ENCODE measurements around the gene ADAMTS2. TPM values are rescaled to one million over a fixed set of nuclear protein-coding genes. Genes with fewer than 3 reads are reported as not detected.

Gene ADAMTS2
- polyA plus RNA-seq, 1 donor from 2014 or later: not detected

DNA sequence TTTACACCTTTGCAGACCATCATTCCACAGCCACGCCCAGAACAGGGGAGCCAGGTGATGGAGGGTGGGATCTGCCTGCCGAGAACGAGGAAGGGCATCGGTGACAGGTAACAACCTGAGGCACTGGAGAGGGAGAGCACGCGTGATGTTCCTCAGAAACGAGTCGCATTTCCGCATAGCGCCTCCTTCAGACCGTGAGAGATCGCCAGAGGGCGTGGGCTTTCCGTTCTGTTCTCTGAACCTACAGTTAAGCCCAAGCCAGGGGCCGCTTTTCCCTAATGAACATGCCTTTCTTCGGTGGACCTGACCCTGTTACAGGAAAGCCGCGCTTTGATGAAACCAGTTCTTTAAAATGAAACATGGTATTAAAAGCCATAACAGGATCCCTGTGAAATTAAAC is 17.1 kb upstream of the ADAMTS2 start:
- peaks cover 2% of the 10 kb centered on the region for H3K36me3 Mint-ChIP-seq
- no peaks in the 10 kb centered on the region for H3K4me1 Mint-ChIP-seq
- H3K27me3 Mint-ChIP-seq: peaks cover 2% of the 10 kb centered on the region
- no peak overlapping the region for H3K27ac Mint-ChIP-seq
- H3K4me3 Mint-ChIP-seq: no peak overlapping the region
- H3K9me3 Mint-ChIP-seq: peaks cover 4 to 10% (median 4%) of the 10 kb centered on the region in 3 donors

DNA sequence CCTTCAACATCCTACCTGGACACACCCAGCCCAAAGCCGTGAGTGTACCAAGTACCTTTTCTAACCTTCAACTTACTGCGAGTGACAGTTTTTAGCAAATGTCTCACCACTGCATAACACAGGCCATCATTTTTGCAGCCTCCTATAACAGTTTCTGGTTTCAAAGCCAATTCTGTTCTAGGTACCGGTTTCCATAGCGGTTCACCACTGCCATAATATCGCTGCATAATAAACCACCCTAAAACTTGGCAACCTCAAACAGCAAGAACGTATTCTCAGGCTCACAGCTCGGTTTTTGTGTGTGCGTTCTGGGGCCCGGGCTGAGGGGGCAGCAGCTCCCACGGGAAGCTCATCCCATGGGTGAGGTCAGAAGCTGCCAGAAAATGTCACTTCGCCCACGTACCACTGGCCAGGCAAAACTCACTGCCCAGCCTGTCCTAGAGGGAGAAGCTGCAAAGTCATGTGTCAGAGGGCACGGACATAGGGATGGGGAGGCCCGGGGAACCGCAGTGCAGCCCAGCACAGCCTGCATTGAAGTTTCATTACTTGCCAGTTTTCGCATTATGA is 15.9 kb upstream of the ADAMTS2 start:
- peaks cover 2% of the 10 kb centered on the region for H3K27me3 Mint-ChIP-seq
- H3K9me3 Mint-ChIP-seq: peaks cover 4 to 10% (median 4%) of the 10 kb centered on the region in 3 donors
- no peak overlapping the region for H3K27ac Mint-ChIP-seq
- peaks cover 2% of the 10 kb centered on the region for H3K36me3 Mint-ChIP-seq
- no peak overlapping the region for H3K4me3 Mint-ChIP-seq
- H3K4me1 Mint-ChIP-seq: no peaks in the 10 kb centered on the region

DNA sequence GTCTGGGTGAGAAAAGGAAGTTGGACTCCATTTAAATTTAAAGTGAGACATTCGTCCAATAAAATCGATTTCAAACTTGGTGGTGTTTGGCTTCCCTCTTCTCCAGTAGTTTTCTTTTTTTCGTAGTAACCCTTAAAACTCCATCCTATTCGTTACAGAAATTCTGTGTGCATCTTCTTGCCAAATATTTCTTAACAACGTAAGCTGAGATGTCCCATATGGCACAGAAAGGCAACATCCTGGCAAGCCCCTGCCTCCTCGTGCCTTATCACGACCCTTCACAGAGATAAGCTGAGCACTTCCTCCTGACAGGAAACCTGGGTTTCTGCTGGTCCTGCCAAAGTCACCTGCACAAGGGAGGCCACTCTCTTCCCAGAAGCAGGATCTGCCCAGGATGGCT is 11.8 kb upstream of the ADAMTS2 start:
- Mint-ChIP-seq H3K4me1 (no peaks in the 10 kb centered on the region), H3K27ac (no peak overlapping the region), H3K4me3 (no peak overlapping the region), H3K36me3 (peaks cover 2% of the 10 kb centered on the region), H3K9me3 (peaks cover under 1 to 4% (median 4%) of the 10 kb centered on the region in 3 donors), H3K27me3 (peaks cover 4% of the 10 kb centered on the region)

DNA sequence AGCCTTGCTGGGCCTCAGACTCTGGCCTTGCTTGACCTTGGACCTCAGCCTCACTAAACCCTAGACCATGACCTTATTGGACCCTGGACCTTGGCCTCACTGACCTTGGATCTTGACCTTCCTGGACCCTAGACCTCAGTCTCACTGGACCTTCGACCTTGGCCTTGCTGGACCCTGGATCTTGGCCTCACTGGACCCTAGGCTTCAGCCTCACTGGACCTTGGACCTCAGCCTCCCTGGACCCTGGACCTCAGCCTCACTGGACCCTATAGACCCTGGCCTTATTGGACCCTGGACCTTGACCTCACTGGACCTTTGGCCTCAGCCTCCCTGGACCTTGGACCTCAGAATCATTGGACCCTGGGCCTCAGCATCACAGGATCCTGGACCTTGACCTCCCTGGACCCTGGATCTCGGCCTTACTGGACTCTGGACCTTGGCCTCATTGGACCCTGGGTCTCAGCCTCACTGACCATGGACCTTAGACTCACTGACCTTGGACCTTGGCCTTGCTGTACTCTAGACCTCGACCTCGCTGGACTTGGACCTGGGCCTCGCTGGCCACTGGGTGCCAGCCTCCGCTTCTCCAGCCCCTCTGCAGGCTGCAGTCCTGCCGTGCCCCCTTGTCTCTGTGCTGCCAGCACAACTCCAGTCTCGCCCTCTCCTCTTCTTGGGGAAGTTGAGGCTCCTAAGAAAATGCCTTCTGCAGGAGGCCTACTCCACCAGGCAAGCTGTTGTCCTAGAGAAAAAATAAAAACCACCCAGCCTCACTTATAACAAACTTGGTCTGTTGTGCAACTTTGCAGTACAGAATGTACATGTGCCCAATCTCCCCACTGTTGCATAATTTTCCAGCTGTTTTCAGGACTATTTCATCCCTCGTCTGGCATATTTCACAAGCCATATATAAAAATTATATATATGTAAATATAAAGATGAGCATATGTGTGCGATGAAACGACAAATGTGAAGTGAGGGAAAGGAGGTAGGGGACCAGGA is 11.0 kb upstream of the ADAMTS2 start:
- H3K27ac Mint-ChIP-seq: peak overlapping the region in 1 of 3 donors; percentile 43
- no peak overlapping the region for H3K4me3 Mint-ChIP-seq
- H3K36me3 Mint-ChIP-seq: no peaks in the 10 kb centered on the region

DNA sequence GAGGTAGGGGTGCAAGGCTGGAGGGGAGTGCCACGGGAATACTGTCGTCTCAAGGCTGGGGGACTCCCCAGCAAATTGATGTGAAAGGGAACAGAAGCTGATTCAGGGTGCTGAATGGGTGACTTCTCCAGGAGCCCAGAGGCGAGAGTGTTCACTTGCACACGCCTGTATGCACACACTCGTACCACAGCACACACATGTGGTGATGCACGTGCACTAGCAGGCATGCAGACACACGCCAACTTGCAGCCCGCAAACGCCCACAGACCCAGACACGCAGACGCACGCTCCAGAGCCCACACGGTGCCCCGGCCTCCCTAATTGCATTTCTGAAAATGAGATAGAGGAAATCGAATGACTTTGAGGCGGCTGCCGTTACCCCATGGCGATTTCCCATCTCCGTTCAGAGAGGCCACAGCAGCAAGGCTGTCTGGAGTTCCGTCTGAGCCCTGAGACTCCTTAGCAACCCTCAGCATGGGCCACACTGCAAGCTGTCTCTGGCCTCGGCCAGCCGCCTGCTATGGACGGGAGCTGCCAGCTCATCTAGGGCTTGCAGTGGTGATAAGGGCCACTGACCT is 9.1 kb upstream of the ADAMTS2 start:
- Mint-ChIP-seq H3K4me1 (no peaks in the 10 kb centered on the region), H3K27me3 (peaks cover 8% of the 10 kb centered on the region), H3K9me3 (peaks cover 0 to 4% (median 0%) of the 10 kb centered on the region in 3 donors), H3K27ac (no peak overlapping the region), H3K36me3 (no peaks in the 10 kb centered on the region), H3K4me3 (no peak overlapping the region)

More for the DNA sequence above, 11.0 kb upstream of the ADAMTS2 start:
- H3K9me3 Mint-ChIP-seq: peaks cover 0 to 4% (median 0%) of the 10 kb centered on the region in 3 donors
- peaks cover 4% of the 10 kb centered on the region for H3K27me3 Mint-ChIP-seq
- no peaks in the 10 kb centered on the region for H3K4me1 Mint-ChIP-seq

DNA sequence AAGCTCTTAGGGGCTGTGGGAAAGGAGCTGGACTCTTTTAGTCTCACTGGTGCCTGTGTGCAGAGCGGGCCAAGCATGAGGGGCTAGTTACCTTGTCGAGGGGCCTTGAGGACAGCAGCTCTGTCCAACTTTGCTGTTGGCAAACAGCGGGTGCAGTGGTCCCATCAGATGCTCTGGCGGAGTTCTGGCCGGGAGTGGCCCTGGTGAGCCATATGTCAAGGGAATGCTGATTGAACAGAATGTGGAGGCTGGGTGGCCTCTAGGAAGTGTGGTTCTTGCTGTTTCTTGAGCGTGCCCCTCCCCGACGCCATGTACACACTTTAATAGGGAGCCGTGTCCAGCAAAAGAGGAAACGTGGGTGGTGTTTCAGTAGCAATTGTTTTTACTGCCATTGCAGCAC is 3.6 kb upstream of the ADAMTS2 start:
- no peaks in the 10 kb centered on the region for H3K9me3 Mint-ChIP-seq
- H3K27ac Mint-ChIP-seq: no peak overlapping the region
- peaks cover 0 to 6% (median 0%) of the 10 kb centered on the region in 3 donors for H3K4me1 Mint-ChIP-seq
- peaks cover 22% of the 10 kb centered on the region for H3K27me3 Mint-ChIP-seq
- no peaks in the 10 kb centered on the region for H3K36me3 Mint-ChIP-seq
- no peak overlapping the region for H3K4me3 Mint-ChIP-seq

DNA sequence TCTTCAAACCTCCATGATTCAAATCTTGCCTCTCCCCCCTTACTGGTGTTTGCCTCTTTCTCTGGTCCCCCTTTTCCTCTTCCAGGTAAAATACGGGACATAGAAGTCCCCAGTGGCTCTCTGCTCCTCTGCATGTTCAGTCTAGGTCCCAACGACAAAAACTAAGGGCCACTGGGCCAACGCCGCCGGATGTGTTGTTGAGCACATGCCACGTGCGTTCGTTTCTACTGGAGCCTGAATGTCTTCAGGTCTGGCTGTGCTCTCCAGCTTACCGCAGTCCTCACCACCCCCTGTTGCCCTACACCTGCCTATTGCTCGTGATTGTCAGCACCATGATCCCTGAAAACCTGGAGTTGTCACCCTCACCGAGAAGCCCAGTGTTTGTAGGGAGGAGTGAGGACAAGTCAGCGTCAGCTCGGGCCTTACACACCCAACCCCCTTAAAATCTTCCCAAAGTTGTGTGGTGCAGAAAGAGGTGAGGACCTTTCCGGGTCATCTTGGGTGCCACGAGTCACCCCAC is 2.8 kb upstream of the ADAMTS2 start:
- no peak overlapping the region for H3K4me3 Mint-ChIP-seq
- peaks cover 4 to 6% (median 5%) of the 10 kb centered on the region in 3 donors for H3K4me1 Mint-ChIP-seq
- no peaks in the 10 kb centered on the region for H3K36me3 Mint-ChIP-seq
- no peaks in the 10 kb centered on the region for H3K9me3 Mint-ChIP-seq
- no peak overlapping the region for H3K27ac Mint-ChIP-seq
- H3K27me3 Mint-ChIP-seq: peaks cover 29% of the 10 kb centered on the region

DNA sequence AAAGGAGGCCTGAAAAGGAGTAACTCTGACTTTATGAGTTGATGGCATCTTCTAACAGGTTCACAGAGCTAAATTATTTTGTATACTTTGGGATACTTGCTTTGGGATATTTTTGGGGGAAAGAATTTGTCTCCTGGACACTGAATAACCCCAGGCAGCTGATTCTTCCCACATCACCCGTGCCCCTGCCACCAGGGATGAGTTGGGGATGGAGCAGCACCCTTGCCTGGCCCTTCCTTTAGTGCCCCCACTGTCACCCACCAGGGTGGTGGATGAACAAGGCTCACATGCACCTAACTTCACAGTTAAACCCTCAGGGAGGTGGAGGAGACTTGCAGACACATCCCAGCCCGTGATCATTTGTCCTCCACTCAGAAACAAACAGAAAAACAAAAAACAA is 2.3 kb upstream of the ADAMTS2 start:
- peaks cover 4 to 7% (median 6%) of the 10 kb centered on the region in 3 donors for H3K4me1 Mint-ChIP-seq
- no peak overlapping the region for H3K27ac Mint-ChIP-seq
- H3K9me3 Mint-ChIP-seq: no peaks in the 10 kb centered on the region
- no peak overlapping the region for H3K4me3 Mint-ChIP-seq
- H3K27me3 Mint-ChIP-seq: peaks cover 32% of the 10 kb centered on the region
- H3K36me3 Mint-ChIP-seq: no peaks in the 10 kb centered on the region

DNA sequence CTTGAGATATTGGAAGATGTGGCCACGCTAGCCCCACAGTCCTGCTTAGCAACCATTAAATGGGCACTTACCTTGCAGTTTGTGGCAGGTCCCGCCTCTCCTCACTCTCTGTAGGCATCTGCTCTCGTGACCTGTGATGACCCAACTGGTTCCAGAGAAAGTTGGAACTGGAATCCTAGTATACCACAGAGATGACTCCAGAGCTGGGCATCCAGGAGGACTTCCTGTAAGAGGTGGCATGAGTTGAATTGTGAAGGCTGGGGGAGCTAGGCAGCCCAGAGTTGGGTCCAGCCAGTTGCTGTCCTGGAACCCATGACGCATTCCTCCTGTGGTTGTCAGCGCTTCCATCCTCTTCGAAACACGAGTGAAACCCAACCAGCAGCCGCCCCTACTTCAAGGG is 1.6 kb upstream of the ADAMTS2 start:
- Mint-ChIP-seq H3K36me3 (no peaks in the 10 kb centered on the region), H3K4me3 (no peak overlapping the region), H3K27ac (no peak overlapping the region), H3K9me3 (no peaks in the 10 kb centered on the region), H3K27me3 (peaks cover 36% of the 10 kb centered on the region), H3K4me1 (peaks cover 4 to 7% (median 6%) of the 10 kb centered on the region in 3 donors)

DNA sequence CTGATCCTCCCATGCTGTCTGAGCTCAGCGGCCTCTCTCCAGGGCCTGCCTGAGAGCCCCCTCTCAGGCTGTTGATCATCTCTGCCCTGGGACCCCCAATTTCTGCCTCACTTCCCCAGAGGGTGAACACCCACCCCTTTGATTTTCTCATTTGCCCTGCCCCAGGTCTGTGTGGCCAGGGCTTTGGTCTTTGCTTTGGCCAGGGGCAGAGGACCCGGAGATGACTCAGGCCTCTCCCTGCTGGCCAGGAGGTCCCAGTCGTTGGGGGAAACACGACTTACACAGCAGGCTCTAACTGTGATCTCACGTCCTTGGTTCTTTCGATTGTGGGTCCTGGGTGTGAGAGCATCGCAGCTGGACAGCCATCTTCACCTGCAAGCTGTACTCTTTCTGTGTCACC is 1.1 kb upstream of the ADAMTS2 start:
- H3K4me3 Mint-ChIP-seq: peak overlapping the region in 1 of 4 donors; percentile 47
- peak overlapping the region in 1 of 3 donors; percentile 80 for H3K27ac Mint-ChIP-seq
- no peaks in the 10 kb centered on the region for H3K36me3 Mint-ChIP-seq
- no peaks in the 10 kb centered on the region for H3K9me3 Mint-ChIP-seq
- peaks cover 4 to 7% (median 6%) of the 10 kb centered on the region in 3 donors for H3K4me1 Mint-ChIP-seq
- H3K27me3 Mint-ChIP-seq: peaks cover 40% of the 10 kb centered on the region

DNA sequence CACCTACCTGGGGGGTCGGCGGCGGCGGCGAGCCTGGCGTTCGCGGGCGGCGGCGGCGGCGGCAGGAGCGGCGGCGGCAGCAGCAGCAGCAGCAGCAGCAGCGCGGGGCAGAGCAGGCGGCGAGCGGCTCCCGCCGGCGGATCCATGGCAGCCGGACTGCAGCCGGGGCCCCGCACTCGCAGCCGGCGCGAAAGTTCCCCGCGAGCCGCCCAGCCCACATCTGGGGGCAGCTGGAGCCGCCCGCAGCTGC is 153 bp downstream of the ADAMTS2 start:
- H3K4me3 Mint-ChIP-seq: no peak overlapping the region
- H3K27ac Mint-ChIP-seq: no peak overlapping the region
- H3K9me3 Mint-ChIP-seq: no peaks in the 10 kb centered on the region
- H3K4me1 Mint-ChIP-seq: peaks cover 4 to 7% (median 6%) of the 10 kb centered on the region in 3 donors
- peaks cover 44% of the 10 kb centered on the region for H3K27me3 Mint-ChIP-seq
- no peaks in the 10 kb centered on the region for H3K36me3 Mint-ChIP-seq

DNA sequence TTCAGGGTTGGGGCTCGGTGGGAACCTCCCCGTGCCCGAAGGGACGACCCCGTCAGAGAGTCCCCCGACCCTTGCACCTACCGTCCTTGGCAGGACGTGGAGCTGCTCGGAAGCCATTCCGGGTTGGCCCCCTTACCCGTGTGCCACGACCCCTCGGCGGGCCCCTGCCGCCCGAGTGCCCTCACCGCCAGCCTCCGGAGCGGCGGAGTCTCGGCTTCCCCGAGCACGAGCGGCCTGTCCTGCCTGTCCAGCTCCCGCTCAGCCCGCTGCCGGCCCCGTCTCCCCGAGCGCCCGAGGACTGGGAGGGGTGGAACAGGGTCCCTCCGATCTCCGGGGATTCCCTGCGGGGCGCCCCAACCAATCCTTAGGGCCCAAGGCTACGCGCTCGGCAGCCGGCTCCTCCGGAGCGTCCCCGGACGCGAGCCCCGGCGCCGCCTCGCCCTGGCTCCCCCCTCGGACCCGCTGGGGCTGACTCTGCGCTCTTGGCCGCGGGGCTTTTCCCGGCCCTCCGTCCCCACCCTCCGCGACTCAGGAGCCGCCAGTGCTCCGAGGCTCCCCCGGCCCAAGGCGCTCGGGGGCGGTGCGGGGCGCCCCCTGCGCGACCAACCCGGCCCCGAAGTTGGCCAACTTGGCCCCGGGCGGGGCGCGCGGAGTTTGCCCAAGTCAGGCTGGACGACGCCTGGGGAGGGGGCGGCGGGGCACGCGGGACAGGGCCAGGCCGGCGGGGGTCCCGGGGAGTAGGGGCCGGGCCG is 654 bp downstream of the ADAMTS2 start:
- Mint-ChIP-seq H3K9me3 (no peaks in the 10 kb centered on the region), H3K27me3 (peaks cover 44% of the 10 kb centered on the region), H3K4me3 (no peak overlapping the region), H3K27ac (no peak overlapping the region), H3K36me3 (no peaks in the 10 kb centered on the region), H3K4me1 (peaks cover 4 to 7% (median 6%) of the 10 kb centered on the region in 3 donors)

DNA sequence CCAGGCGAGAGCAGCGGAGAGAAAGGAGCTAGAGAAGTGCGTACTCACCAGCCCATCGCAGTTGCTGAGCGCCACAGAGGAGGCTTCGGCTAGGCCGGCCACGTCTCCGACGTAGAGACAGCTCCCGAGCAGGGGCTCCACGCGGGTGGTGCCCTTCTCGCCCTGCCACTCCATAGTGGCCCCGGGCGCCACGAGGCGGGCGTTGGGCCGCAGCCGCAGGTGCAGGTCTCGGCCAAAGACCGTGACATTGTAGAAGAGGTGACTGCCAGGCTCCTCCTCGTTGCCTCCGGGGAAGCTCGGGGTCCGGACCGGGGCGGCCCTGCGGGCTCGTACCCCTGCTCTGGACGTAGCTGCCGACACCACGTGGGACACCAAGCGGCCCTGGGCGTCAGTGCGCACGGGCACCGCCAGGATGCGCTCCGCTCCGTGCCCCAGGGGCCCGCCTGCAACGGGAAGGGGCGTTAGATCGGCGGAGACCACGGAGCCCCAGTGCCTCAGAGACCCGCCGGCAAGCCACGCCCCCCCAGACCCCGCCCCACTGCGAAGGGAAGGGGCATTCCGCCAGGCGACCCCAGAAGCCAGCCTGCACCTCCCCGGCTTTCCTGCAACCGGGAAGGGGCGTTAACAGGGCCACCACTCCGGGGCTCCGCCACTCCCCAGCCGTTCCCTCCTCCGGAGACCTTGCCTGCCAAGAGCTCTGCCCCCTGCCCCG is 1.4 kb downstream of the ADAMTS2 start:
- Mint-ChIP-seq H3K27ac (no peak overlapping the region), H3K36me3 (no peaks in the 10 kb centered on the region), H3K27me3 (peaks cover 44% of the 10 kb centered on the region), H3K9me3 (no peaks in the 10 kb centered on the region), H3K4me3 (peak overlapping the region in 1 of 4 donors; percentile 73), H3K4me1 (peaks cover 4 to 7% (median 6%) of the 10 kb centered on the region in 3 donors)

DNA sequence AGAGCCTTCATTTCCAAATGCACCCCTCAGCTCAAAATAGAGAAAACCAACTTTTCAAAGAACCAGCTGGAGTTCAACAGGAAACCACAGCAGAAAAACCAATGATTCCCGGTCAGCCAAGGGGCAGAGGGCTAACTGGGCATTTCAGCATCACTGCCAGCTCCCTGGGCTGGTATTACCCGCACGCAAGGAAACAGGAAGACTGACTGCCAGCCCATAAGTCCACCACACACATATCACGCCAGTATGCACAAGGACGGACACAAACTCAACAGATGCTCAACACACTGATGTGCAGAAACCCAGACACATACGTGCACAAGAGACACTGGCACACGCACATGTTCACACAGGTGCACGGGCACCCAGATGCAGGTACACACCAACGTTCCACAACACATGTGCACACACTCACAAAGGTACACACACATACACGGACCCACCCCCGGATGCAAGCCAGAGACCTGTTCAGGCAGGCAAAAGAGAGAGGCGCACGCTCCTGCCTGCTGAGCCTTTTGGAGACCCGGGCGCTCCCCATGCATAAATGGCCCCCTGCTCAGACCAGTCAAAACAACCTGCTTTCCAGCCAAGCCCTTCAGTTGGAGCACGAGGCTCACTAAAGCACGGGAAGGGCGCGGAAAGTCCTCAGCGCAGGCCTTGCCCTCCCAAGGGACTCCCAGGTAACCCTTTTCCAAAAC is 2.1 kb downstream of the ADAMTS2 start:
- Mint-ChIP-seq H3K9me3 (no peaks in the 10 kb centered on the region), H3K4me3 (peak overlapping the region in 3 of 4 donors; percentile 44 to 85 (median 73)), H3K4me1 (peaks cover 4 to 7% (median 6%) of the 10 kb centered on the region in 3 donors), H3K27me3 (peaks cover 42% of the 10 kb centered on the region), H3K27ac (no peak overlapping the region), H3K36me3 (no peaks in the 10 kb centered on the region)

Measured in IgD-negative memory B cell (primary cell).